Left ventricle myocardium superior (tissue), 1 donor: ENCODE measurements around the gene LMF1. TPM values are rescaled to one million over a fixed set of nuclear protein-coding genes. Genes with fewer than 3 reads are reported as not detected.

ENCODE experiments used
- ATAC-seq: fragments of 200-7000 bp; cut with Tn5 transposase; one replicate; pipeline ENCODE4 v1.9.1; 2020; ENCODE audit warnings: mild to moderate bottlenecking, moderate library complexity
- DNase-seq: peaks from one replicate; pipeline ENCODE4 v3.0.0-alpha.2; 2020
- intact Hi-C: fragments of 100-400 bp; cut with micrococcal nuclease; formaldehyde crosslinking; loops from one replicate; pipeline ENCODE4 v1.11.0; 2022
- long read RNA-seq: library from polyadenylated mRNA; unstranded; transcript quantifications from one replicate; pipeline ENCODE4 v2.0.0, GENCODE V29; 2021
- total RNA-seq: library from RNA; stranded (reverse); fragmentation: NEBNext Ultra II Directional; extraction: Animal tissue kit (Norgen Biotek cat#: 25700); gene quantifications from one replicate; pipeline ENCODE4 v1.2.1, GENCODE V29; 2021
- donor health status: DM: no; HTN: yes; CAD: no; lungs with severe emphysema.

LMF1 gene
- 6.0 TPM for total RNA-seq
- long read RNA-seq, partial matches to known transcripts = 3 of 7 reads
- long read RNA-seq, other reads (novel, unspliced or antisense) = 3 of 7 reads

- ATAC-seq = peak; percentile 99
- peak; percentile 97 for DNase-seq
- intact Hi-C loops = no loop called here
Observed at GRCh38 chr16:970766-971581, at the start of gene LMF1. Gene LMF1 (minus strand): TSS chr16:970984. CDS start chr16:970980, 4 bp downstream.

DNA sequence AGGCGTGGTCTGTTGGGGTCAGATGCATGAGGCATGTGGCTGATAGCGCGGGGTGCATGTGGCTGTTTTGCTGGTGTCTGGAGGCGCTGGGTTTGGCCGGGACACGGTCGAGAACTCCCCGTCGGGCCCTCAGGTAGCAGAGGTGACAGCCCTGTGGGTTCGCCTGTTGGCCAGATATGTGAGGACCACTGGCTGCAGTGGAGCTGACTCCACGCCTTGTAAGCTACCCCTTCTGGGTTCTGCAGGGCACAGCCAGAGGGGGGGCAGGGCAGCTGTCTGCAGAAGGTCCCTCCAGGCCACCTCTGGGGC, 49.3 kb upstream of the LMF1 start:
- no peak for DNase-seq
- no peak for ATAC-seq
- intact Hi-C loops = no loop called here

DNA sequence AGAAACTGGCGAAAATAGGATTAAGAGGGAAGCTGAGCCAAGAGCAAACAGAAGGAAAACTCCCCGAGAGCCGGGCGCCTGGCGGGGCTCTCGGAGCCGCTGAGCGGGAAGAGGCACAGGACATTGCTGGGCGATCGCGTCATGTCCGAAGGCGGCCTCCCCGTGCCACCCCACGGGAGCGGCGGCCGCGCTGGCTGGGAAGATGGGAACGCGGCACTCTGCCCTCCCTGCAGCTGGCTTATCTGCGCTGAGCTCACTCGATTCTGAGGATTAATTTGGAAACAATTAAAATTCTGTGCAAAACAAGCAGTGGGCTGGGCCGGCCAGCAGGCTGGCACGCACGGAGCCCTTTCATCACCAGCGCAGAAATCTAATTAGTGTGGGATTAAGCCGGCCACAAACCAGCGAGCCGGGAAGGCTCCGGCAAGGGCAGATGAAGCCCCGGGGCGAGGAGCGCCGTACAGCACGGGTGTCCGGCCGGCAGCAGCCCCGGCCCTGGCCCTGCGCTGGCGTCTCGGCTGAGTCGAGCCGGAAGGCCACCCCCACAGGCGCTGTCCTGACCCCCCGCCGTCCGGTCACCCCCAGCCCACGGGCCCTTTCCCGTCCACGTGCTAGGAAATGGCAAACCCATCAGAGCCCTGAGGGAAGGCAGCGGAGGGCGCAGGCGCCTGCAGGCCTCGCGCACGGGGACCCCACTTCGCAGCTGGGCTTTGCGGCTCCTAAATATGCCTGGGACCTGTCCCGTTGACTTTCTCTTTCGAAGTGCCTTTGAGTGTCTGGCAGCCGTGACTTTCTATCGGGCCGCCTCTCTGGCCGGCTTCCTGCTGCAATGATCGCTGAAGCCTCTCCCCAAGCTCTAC, 48.7 kb upstream of the LMF1 start:
- ATAC-seq = peak; percentile 86
- DNase-seq = peak; percentile 75
- intact Hi-C loops = no loop called here

GRCh38 chr16:1018447-1019198, 47.8 kb upstream of the LMF1 start:
- no peak for ATAC-seq
- intact Hi-C loops = no loop called here
- DNase-seq = no peak

DNA sequence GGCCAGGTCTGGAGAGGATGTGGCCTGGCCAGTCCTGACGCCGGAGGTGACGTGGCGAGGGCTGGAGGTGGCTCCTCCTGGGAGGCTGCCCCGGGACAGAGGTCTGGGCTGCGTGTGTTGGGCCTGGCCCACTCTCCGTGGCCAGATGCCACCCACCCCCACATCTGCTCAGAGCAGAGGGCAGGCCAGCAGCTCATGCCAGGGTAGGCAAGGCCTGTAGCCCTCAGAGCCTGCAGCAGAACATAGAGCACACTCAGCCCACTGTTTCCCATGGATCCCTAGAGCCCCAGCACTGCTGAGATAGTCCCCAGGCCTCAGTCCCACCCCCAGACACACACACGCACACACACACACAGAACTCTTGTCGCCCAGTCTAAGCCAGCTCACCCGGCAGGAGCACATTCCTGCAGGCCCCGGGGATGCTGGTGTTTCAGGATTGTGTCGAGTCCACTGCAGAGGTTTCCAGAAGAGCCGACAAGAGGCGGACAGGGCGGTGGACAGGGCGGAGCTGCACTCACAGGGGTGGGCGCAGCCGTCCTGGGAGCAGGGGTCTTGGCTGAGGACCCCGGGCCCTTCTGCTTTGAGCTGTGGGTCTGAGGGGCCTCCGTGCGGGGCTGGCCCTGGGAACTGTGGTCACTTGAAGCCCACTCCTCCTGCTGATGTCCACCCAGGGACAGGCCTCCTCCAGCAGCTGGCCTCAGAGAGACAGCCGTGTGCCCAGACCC, 44.1 kb upstream of the LMF1 start:
- DNase-seq (peak; percentile 61), ATAC-seq (peak; percentile 59)
- intact Hi-C loops = no loop called here

DNA sequence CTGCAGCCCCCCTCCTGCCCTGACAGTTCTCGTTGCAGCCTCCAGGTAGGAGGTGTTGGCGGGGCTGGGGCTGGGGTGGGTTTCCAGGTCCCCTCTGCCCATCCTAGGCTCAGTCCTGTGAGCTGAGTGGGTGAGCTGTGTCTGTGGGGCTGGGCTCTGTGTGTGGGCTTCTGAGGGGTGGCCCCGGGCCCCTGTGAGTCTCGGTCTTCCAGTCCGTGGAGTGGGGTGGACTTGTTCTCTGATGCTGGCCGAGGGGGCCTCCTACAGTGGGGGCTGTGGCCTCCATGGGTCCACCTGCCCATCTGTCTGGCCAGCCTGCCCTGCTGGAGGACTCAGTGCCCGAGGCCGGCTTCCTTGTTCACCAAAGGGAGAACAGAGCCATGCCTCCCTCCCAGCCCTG, 43.4 kb upstream of the LMF1 start:
- DNase-seq (no peak), ATAC-seq (no peak)
- intact Hi-C loops = no loop called here

- DNase-seq (no peak), ATAC-seq (no peak)
- intact Hi-C loops = no loop called here
Observed at GRCh38 chr16:1013593-1013900, 42.8 kb upstream of the LMF1 start.

DNA sequence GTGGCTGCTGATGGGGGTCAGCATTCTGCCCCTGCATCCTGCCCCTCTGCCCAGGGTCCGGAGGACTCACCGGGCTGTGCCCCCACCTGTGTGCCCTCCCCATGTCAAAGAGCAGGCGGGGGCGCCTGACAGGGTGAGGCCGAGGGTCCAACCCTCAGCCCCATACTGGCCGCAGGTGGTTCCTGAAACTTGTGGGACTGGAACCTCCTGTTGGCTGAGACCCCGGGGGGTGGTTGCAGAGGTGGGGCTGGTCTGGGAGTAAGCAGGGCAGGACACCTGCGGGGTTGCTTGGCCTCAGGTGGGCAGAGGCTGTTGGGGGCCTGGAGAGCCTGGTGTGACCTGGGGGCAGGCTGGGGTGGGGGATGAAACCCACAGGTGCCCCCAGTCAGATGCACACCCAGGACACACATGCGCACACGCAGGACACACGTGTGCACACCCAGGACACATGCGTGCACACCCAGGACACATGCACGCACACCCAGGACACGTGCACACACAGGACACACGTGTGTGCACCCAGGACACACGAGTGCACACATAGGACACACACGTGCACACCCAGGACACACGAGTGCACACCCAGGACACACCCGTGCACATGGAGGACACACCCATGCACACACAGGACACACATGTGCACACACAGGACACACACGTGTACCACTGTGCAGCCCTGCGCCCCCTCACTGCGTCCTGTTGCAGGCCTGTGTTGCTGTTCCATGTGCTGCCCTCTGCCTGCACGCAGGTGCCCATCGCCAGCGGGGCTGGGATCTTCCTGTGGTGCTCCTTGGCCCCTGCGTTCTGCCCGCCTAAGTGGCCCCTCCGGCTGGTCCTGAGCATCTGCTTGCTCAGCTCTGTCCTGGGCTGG, 42.2 kb upstream of the LMF1 start:
- DNase-seq (no peak), ATAC-seq (no peak)
- intact Hi-C loops = no loop called here

- intact Hi-C loops = no loop called here
- ATAC-seq (no peak), DNase-seq (no peak)
Observed at GRCh38 chr16:1012135-1012534, 41.4 kb upstream of the LMF1 start.

DNA sequence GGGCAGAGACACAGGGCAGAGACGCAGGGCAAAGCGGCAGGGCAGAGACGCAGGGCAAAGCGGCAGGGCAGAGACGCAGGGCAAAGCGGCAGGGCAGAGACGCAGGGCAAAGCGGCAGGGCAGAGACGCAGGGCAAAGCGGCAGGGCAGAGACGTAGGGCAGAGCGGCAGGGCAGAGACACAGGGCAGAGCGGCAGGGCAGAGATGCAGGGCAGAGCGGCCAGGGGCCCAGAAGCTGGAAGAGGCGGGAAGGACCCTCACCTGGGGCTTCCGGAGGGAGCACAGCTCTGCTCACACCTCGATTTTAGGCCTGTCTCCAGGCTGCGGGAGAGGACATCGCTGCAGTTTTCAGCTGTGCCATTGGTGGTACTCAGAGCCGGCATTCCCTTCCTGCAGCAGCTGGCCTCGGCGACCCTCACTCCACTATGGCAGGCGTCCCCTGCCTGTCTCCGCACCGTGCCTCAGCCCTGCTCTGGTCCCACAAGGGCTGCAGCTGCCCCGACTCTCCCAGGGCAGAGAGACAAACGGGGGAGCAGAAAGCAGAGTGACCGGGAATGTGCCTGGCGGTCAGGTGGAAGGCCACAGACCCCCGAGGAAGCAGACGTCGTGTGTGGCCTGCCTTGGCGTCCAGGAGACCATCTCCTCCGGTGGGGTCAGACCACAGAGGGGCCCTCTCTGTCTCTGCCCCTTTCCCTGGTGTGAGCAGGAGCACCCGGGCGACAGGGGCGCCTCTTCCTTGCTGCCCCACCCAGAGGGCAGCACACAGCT, 40.7 kb upstream of the LMF1 start:
- intact Hi-C loops = no loop called here
- DNase-seq (no peak), ATAC-seq (no peak)

GRCh38 chr16:1010815-1011214, 40.0 kb upstream of the LMF1 start:
- ATAC-seq (no peak), DNase-seq (no peak)

GRCh38 chr16:1010251-1010650, 39.5 kb upstream of the LMF1 start:
- DNase-seq = no peak
- ATAC-seq = no peak
- intact Hi-C loops = no loop called here

More at GRCh38 chr16:1010815-1011214, 40.0 kb upstream of the LMF1 start:
- intact Hi-C loops = no loop called here

- intact Hi-C loops = no loop called here
- DNase-seq (no peak), ATAC-seq (no peak)
Observed at GRCh38 chr16:1009358-1010150, 38.8 kb upstream of the LMF1 start.

DNA sequence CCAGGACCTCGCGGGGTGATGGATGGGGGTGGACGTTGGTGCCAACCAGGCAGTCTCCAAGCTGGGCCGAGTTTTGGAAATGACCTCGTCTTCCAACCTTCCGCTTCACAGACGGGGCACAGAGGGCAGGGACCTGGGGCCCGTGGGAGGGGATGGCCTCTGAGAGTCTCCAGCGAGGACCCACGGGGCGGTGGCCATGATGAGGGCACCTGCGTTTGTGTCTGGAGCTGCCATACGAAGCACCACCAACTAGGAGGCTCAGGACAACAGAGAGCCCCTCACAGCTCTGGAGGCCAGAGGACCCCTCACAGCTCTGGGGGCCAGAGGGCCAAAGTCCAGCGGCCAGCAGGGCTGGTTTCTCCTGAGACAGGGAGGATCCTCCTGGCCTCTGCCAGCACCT, 37.3 kb upstream of the LMF1 start:
- intact Hi-C loops = no loop called here
- no peak for ATAC-seq
- no peak for DNase-seq

GRCh38 chr16:1007284-1007850, 36.6 kb upstream of the LMF1 start:
- intact Hi-C loops = no loop called here
- no peak for DNase-seq

GRCh38 chr16:1006781-1007180, 36.0 kb upstream of the LMF1 start:
- intact Hi-C loops = no loop called here
- ATAC-seq (no peak), DNase-seq (no peak)

More at GRCh38 chr16:1007284-1007850, 36.6 kb upstream of the LMF1 start:
- no peak for ATAC-seq

DNA sequence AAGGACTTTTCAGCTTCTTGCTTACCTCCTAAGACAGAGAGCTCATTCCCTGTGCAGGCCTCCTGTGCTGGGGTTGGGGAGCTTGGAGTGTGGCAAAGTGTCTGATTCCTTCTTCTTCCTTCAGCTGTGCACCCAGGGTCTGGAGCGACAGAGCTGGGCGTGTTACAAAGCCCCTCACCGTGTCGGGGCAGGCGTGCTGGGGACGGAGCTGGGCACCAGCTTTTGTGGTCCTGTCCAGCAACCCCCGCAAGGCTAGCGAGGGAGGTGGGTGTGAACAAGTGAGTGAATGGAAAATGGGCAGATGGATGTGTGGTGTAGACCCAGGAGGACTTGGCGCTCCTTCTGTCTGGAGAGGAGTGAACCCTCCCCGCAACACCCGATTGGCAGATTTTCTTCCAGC, 34.5 kb upstream of the LMF1 start:
- no peak for DNase-seq
- intact Hi-C loops = no loop called here
- ATAC-seq = no peak
